AML-193 (cell line): ENCODE measurements around the gene ACOXL.

Experiments used
- DNase-seq, 2 experiments: peaks; one replicate each; lab custom pipeline; 2025; lab: John Stamatoyannopoulos, UW

The ACOXL gene

DNA sequence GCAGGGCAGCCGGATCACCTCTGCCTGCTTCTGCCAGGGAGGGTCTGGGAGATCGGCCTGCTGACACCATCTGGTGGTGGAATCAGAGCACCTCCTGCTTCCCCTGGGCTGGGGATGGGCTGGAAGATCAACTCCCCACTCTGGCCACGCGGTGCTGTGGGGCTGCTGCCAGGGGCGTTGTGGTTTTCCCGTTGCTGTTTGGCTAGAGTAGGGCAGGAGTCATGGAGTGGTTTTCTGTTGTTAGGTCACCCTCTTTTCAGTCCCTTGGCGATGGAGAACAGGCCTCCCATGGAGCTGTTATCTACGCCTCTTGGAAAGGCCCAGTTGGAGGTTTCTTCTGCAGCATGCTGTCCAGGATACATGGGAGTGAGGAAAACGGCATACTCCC, 403.5 kb downstream of the ACOXL start:
- DNase-seq: no peak

- no peak for DNase-seq
These were observed 406.5 kb downstream of the ACOXL start for GRCh38 chr2:111138839-111139238.

DNA sequence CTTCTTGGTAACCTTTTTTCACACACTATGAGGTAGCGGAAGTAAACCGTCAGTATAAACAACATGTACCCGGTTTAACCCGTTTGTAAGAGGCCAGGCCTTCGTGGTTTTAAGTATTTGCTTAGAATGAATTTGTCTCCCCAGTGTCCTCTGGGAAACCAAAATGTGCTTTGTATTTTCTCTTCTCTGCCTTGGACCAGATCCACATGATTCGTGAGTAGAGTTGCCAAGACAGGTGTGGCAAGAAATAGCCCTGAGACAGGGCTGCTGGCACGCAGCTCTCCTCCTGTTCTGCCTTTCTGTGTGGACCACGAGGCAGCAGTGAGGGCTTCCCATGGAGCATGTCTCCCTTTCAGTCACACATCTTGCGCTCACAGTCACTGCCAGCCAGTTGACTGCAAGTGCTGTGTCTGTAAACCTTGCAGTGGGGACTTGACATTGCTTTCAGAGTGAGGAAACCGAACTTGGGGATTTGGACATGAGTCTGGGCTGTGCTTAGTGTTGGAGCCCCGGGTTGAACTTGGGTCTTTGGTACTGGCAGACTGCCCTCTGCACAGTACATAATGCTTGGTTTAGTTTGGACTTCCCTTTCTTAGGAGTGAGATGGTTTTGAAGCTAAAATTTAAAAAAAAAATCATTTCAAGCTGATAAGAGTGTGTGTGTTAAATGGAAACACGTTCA, 407.4 kb downstream of the ACOXL start:
- DNase-seq: no peak

DNA sequence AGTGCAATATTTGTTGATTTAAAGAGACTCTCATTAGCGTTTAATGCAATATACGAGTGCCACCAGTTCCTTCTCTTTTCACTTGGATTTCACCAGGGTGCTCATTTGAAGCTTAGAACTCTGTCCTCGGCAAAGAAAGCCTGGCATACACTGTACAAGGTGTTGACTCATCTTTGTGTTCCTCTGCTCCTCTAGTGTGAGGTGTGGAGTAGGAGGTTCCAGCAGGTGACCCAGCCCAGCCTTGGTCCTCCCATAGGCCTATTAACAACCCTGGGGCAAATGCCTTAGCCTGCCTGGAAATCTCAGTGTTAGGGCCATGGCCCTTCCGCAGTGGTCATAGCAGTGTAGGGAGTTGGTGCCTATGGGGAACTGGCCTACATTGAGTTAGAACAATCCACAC, 408.4 kb downstream of the ACOXL start:
- DNase-seq: no peak

DNA sequence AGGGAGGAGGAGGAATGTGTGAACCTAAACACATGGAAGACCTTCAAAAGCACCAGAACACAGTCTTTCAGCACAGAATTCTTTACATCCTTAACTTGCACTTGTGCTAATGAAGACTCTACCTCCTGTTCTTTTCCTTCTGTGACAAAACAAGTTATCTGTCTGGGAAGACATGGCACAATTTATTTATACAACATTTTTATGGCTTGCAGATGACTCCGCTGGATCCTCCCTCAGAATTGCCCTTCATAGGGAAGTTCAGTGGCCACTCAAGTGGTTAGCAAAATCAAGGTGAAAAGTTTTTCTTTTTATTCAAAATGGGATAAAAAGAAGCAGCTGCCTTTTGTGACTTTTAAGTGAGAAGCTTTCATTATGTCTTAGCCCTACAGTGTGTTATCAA, 409.7 kb downstream of the ACOXL start:
- DNase-seq: no peak

DNA sequence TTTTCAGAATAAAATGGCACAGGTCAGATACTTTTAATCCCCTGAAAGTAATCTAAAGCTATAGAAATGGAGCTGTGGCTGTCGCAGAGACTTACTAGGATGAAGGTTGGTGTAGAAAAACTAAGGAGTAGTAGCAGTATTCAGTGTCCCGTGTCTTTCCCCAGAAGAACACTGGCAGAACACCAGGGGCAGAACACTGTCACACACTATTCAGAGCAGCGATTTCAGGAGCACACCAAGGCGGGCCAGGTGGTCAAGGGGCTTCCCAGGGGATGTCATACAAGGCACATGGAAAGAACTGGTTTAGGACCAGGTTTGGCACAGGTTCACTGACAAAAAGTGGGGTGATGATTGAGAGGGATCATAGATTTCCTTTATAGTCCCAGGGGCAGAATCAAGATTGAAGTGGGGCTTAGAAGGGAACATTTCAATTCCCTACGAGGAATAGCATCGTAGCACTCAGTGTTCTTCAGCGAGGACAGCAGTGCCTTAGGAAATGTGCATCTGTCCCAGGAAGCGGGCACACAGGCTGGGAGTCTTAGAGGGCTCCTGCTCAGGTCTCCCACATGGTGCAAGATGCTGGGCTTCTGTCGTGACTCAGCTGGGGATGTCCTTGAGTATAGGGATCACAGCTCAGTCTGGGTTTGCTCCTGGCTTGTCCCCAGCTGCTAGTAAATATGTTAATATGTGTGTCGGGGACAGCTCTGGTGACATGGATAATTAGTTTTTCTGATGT, 410.9 kb downstream of the ACOXL start:
- no peak for DNase-seq

GRCh38 chr2:111143843-111144198, 411.4 kb downstream of the ACOXL start:
- DNase-seq: no peak

DNA sequence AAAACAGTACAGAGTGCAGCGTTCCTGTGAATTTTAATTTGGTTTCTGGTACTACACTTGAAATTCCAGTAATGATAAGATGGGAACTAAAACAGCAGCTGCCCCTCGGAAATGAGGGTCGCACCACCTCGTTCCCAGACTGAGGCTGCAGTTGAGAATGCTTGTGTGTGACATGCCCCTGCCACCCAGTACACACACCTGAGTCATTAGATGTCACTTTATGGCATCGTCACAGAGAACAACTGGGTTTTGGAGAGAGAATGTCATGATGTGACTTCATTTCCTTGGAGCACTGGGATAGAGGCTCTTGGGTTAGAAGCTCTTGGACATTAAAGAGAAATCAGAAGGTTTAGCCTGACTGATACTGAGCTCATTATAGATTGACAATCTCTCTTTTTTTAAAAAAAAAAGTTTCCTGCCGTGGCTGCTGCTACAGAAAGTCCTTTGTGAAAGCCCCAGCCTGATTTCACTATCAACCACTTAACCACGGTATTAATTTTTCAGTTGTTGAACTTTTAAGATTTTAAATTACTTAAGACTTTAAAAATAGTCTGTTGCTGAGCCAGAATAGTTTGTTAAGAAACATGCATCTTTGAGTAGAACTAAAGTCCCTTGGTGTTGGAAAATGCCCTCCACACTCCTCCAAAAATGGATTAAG, 412.9 kb downstream of the ACOXL start:
- no peak for DNase-seq

DNA sequence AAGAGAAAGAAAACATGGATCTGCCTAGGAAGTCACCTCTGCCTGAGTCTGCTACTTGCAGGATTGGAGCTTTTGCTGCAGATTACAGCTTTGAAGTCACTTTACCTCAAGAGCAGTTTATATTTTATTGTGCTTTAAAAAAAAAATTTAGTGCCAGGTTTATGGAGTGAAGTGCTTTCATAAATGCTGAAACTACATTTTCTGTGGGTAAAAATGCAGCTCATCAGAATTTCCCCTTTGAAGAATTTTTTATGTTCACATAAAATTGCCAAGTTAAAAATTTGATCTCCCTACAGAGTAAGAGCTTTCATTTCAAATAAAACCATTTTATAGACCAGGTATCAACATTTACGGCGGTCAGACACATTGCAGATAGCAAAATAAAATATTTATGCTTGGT, 413.6 kb downstream of the ACOXL start:
- DNase-seq: no peak

DNA sequence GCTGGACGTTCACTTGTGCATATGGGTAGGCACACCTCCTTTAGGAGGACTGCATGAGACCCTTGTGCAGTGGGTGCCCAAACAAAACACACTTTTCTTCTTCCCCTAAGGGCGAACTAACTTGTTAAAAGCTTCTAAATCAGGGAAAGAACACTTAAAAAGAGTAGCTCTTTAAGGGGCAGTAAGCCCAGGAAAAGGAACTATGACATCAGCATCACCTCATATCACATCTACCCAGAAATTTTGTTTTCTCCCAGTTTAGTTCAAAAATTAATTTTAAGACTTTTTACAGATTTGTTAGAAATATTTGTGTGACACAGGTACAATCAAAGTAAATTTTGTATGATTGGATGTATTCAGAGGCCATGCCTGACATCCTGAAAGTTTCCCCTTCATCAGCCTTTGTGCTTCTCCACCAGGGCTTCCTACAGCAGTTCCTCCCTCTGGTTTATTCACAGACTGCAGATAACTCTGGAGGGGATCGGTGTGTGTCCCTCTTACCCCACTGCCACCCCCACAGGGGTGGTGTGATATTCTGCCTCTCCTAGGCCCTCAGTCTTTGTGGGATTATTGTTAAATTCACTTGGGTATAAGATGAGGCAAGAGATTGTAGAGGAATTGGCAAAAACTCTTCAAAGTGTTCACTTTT, 416.0 kb downstream of the ACOXL start:
- DNase-seq: no peak

DNA sequence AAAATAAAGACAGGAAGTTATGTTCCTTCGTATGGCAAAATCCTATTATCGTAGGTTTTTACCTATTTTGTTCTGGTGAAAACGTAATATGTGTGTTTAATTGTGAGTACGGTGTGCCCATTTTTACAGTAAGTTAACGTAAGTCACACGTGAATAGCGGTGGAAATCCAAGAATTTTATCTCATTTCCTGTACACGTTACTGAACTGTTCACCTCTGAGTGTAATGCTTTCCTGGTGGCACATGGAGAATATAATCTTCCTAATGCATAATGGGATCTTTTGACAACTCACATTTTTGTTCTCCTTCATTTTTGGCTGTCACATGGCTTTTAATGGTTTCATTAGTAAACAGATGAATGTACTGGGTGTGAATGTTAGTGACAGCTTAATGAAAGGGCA, 416.6 kb downstream of the ACOXL start:
- no peak for DNase-seq

DNA sequence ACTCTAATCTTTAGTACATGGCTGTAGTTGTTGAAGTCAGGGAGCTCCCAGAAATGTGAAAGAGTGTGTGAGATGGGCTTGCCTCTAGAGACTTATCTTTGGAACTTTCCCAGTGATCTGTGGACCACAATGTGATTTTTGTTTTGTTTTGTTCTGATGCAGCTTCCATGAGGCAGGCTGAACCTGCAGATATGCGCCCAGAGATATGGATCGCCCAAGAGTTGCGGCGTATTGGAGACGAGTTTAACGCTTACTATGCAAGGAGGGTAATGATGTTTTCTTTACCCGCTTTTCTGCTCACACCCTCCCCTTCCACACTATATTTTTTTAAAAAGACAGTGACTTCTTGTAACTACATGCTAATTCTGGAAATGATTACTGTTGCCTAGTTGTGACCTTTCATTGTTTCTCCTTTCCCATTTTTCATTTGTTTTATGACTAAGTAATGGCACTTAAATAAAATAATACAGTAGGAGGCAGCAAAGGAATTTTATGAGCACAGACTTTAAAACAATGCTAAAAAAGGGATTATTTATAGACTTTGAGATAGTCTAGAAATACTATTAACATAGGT, 417.6 kb downstream of the ACOXL start:
- no peak for DNase-seq

- DNase-seq: no peak
These were observed 422.4 kb downstream of the ACOXL start for GRCh38 chr2:111154758-111155157.

GRCh38 chr2:111155610-111156009, 423.2 kb downstream of the ACOXL start:
- no peak for DNase-seq

- DNase-seq: no peak
These were observed 424.2 kb downstream of the ACOXL start for GRCh38 chr2:111156529-111156928.

DNA sequence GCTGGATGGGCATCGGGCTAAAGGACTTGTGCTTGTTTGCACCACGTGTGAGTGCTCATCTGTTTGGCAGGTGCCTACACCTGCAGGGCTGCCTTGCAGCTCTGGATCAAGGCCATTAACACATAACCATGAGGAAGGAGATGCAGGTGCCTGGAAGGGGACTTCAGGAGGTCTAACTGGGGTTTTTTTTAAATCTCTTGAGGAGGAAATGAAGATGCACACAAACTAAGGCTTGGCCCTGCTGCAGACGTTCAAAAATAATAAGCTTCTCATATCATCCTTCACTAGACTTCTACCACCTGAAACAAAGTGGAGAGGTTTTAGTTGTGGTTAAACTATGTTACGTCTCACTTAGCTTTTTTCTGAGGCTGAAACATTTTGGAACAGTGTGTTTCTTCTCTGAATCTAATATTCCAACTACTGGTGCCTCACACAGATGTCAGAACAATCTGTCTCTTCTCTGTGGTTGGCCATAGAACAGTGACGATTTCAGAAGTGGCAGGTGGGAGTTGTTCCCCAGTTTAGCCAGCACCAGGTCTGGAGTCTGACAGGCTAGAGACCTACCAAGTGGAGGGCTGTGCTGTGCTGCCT, 424.8 kb downstream of the ACOXL start:
- DNase-seq: no peak

DNA sequence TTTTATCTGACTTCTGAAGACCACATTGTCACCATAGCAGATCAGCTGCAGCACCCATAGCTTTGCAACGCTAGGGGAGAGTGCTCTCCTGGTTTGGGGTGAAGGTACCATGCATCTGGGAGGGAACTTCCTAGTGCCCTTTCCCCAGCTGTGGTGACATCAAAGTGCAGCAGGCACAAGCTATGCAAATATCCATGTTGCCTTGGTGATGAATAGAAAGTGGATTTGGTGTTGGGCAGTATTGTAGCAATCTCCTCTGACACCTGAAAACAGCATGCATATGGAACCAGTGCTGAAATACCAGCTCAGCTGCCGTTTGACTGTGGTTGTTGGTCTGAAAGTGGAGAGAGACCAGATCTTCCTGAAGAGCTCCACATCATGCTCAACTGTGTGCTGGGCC, 425.4 kb downstream of the ACOXL start:
- no peak for DNase-seq

DNA sequence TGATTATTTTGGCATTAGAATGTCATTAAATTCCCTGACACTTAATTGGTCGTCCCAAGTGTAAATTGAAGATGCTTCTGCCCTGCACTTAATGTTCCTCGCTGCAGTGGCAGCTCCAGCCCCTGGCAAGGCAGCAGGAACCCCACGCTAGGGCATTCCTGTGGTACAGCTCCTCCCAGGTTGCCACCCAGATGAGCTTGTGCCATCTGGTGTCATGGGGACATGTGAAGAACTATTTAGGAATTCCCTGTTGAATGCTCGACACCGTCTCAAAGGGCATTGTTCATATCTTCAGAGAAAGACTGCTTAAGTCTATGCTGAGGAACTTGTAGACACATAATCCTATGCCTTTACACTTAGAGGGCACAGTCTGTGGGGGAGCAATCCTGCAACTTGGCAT, 427.3 kb downstream of the ACOXL start:
- DNase-seq: no peak

- no peak for DNase-seq
These were observed 428.4 kb downstream of the ACOXL start for GRCh38 chr2:111160758-111161157.

DNA sequence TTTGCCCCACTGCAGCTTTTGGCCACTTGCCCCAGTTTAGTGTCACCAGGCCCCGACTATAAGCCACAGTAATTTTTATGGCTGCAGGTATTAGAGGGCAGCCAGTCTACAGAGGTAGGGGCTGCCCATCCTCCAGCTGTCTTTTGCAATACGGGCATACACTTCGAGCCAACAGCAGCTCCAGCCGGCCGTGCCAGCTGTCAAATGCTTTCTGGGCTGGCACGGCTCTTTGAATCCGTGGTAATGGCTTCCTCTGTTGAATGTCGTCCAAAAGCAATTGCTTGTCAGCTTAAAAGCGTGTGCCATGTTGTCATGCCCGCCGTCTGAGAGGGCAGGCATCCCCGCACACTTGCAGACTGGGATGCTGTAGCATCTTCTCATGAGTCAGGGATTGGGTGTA, 429.6 kb downstream of the ACOXL start:
- DNase-seq: no peak

DNA sequence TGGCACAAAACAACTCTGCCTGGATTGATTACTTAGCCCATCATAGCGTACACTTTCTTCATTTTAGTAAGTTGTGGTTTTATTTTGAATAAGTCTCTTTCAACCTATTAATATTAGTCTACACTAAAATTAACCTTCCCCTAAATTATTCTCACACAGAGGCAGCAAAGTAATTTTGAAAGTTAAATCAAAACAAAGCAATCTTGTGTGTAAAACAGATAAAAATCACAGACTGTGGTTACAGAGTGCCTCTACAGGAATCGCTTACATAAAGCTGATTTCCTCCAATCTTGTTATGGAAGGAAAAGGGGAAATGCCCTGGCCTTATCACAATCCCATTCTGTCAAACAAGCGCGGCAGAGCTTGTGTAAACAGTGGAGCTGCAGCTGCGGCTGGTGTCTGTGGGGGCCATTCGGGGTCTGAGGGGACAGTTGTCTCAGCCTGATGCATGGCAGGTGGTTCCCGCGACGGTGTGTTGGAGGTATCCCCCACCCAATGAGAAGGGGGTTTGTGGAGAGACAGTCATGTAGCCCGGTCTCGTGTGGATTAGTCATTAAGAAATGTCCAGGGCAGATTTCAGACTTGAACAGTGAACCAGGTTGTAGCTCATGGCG, 430.5 kb downstream of the ACOXL start:
- DNase-seq: no peak

- no peak for DNase-seq
These were observed 431.7 kb downstream of the ACOXL start for GRCh38 chr2:111164078-111164477.
